ENCODE data around the gene ELL. TPM values are rescaled to one million over a fixed set of nuclear protein-coding genes. Genes with fewer than 3 reads are reported as not detected.

ELL gene
- total and polyA plus RNA-seq, 9 of the 15 experiments (the other 6 are each of a cell fraction or from before 2014, with no cell fraction given) = 0.24 to 22.5 (median 4.1) TPM

DNA sequence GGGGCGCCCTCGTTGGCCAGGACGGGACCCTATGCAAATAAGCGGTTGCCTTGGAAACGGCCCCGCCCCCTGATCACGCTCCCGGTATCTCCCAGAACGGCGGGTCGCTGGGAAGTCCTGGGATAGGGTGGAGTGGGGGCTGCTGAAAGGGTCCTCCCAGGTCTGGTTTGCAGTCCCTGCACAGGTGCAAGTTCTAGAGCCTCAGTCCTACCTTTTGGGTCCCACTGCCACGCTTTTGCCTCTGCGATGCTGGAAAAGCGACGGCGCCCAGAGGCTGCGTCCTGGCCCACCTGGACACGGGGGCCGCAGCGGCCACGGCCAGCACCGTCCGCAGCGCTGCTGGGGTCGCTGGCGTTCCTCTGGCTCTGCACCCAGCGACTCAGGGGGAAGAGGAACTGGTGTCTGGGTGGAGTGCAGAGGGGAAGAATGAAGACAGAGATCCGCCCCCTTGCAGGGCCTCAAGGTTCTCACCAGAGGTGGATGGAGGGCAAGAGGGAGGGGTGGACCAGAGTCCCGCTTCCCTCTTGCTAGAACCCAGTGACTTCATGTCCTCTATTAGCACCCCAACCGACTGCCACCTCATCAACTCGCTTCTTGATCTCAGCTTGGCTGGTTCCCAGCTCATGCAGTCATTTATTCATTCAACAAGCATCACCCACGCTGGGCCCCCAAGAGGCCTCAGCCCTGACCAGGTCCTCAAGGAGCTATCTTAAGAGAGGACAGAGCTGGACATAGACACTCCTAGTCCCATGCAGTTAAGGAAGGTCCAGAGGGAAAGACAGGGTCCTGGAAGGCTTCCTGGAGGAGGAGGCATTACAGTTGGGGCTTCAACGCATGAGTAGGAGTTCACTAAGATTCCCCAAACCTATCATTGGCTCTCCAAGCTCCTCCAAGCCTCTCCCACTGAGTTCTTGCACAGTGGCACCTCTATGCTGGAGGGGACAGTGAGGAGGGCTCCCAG lies 124.3 kb downstream of the ELL start, which contains the start of gene LRRC25:
TSS of gene LRRC25 (minus strand) at position 381 of the 961 bp plus-strand sequence. CDS start 659 bp downstream, outside the sequence.
- H3K9ac ChIP-seq (ENCODE audit: insufficient read depth in 1 of 2, low read depth in 2 of 2, low read length in 2 of 2) = peak within 1 kb of the TSS in 1 of 2 experiments; percentile 82; a peak in 2 of 4 replicates
- CTCF ChIA-PET (ENCODE audit: low intra/inter-chr PET ratio) = no interaction called here
- no peaks in the 10 kb centered on the region for H4K20me1 ChIP-seq (replicated peaks; ENCODE audit: control insufficient read depth, insufficient read depth, low read length)
- peak within 1 kb of the TSS; percentile 78 for H2AFZ ChIP-seq (ENCODE audit: low read depth, low read length)
- DNase-seq (ENCODE audit: extremely low read depth in 1 of 4, low spot score in 3 of 4) (peak; percentile 53 to 78 (median 74)), ATAC-seq (peak; percentile 67), FAIRE-seq (no peak)
- intact Hi-C loops (cut with micrococcal nuclease) (no loop called here), in situ Hi-C loops (cut with MboI) (no loop called here)
- H3K27ac ChIP-seq (ENCODE audit: extremely low read depth, low read depth, low read length) = no peak within 1 kb of the TSS
- peaks cover 12 to 28% of the 10 kb centered on the region in 2 experiments for H3K4me1 ChIP-seq (replicated peaks in 1 of 2; ENCODE audit: control insufficient read depth in 2 of 2, insufficient read depth in 2 of 2, low read length in 2 of 2)
- 5% methylated on average over 33 of the region's 33 CpGs for WGBS (ENCODE audit: insufficient coverage, low coverage, missing lambda C conversion rate)
- no peaks in the 10 kb centered on the region for H3K9me3 ChIP-seq (replicated peaks; ENCODE audit: control insufficient read depth, insufficient read depth, low read depth, low read length)
- no peaks in the 10 kb centered on the region for H3K79me2 ChIP-seq (ENCODE audit: control insufficient read depth, insufficient read depth, low read length)
- H3K27me3 ChIP-seq (ENCODE audit: control insufficient read depth in 2 of 2, insufficient read depth in 2 of 2, low read length in 2 of 2) = no peaks in the 10 kb centered on the region
- no TSS peak for BruUV-seq (replicated peaks)
- peak within 1 kb of the TSS; percentile 74 for H3K4me2 ChIP-seq (ENCODE audit: insufficient read depth, low read length)
- no peaks in the 10 kb centered on the region for H3K9me1 ChIP-seq (ENCODE audit: control insufficient read depth, insufficient read depth, low read length)
- POLR2A ChIA-PET = interaction anchor here (1.1 to 2.5 kb wide), 3 partner anchors 9 to 17 kb away, joined by 4 to 28 read pairs (median 6); partner anchors contain the start of gene GDF15
- H3K4me3 ChIP-seq = peak within 1 kb of the TSS; percentile 27
- H3K36me3 ChIP-seq (ENCODE audit: control insufficient read depth, insufficient read depth, low read length) = no peaks in the 10 kb centered on the region
- TF ChIP-seq, protein P1, sequence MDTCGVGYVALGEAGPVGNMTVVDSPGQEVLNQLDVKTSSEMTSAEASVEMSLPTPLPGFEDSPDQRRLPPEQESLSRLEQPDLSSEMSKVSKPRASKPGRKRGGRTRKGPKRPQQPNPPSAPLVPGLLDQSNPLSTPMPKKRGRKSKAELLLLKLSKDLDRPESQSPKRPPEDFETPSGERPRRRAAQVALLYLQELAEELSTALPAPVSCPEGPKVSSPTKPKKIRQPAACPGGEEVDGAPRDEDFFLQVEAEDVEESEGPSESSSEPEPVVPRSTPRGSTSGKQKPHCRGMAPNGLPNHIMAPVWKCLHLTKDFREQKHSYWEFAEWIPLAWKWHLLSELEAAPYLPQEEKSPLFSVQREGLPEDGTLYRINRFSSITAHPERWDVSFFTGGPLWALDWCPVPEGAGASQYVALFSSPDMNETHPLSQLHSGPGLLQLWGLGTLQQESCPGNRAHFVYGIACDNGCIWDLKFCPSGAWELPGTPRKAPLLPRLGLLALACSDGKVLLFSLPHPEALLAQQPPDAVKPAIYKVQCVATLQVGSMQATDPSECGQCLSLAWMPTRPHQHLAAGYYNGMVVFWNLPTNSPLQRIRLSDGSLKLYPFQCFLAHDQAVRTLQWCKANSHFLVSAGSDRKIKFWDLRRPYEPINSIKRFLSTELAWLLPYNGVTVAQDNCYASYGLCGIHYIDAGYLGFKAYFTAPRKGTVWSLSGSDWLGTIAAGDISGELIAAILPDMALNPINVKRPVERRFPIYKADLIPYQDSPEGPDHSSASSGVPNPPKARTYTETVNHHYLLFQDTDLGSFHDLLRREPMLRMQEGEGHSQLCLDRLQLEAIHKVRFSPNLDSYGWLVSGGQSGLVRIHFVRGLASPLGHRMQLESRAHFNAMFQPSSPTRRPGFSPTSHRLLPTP (IDR thresholded peaks at IDR 0.05; ENCODE audit: borderline replicate concordance, extremely low read depth, insufficient read length) = peak; percentile 31
- TF ChIP-seq, protein P2, sequence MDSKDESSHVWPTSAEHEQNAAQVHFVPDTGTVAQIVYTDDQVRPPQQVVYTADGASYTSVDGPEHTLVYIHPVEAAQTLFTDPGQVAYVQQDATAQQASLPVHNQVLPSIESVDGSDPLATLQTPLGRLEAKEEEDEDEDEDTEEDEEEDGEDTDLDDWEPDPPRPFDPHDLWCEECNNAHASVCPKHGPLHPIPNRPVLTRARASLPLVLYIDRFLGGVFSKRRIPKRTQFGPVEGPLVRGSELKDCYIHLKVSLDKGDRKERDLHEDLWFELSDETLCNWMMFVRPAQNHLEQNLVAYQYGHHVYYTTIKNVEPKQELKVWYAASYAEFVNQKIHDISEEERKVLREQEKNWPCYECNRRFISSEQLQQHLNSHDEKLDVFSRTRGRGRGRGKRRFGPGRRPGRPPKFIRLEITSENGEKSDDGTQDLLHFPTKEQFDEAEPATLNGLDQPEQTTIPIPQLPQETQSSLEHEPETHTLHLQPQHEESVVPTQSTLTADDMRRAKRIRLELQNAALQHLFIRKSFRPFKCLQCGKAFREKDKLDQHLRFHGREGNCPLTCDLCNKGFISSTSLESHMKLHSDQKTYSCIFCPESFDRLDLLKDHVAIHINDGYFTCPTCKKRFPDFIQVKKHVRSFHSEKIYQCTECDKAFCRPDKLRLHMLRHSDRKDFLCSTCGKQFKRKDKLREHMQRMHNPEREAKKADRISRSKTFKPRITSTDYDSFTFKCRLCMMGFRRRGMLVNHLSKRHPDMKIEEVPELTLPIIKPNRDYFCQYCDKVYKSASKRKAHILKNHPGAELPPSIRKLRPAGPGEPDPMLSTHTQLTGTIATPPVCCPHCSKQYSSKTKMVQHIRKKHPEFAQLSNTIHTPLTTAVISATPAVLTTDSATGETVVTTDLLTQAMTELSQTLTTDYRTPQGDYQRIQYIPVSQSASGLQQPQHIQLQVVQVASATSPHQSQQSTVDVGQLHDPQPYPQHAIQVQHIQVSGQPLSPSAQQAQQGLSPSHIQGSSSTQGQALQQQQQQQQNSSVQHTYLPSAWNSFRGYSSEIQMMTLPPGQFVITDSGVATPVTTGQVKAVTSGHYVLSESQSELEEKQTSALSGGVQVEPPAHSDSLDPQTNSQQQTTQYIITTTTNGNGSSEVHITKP (IDR thresholded peaks at IDR 0.05; ENCODE audit: partially characterized antibody) = no peak
- TF ChIP-seq CAMTA2 (CRISPR knock-in tag; conservative IDR thresholded peaks at IDR 0.05) (no peak), FOXP1 (CRISPR knock-in tag; IDR thresholded peaks at IDR 0.05) (no peak), GABPA (tag; conservative IDR thresholded peaks at IDR 0.05; ENCODE audit: low read depth) (no peak), ZKSCAN1 (IDR thresholded peaks at IDR 0.05; ENCODE audit: low read depth, low read length) (no peak; the same call in 1 of the 2 replicates), ZNF764 (CRISPR knock-in tag; IDR thresholded peaks at IDR 0.05; ENCODE audit: low read depth) (no peak), HOXB6 (CRISPR knock-in tag; IDR thresholded peaks at IDR 0.05; ENCODE audit: borderline replicate concordance) (no peak), PHF8 (IDR thresholded peaks at IDR 0.05; ENCODE audit: borderline replicate concordance, low read length) (peak; percentile 32; the same call in 1 of the 2 replicates), SREBF2 (CRISPR knock-in tag; IDR thresholded peaks at IDR 0.05) (no peak), ZNF134 (CRISPR knock-in tag; conservative IDR thresholded peaks at IDR 0.05) (no peak), MTF1 (CRISPR knock-in tag; IDR thresholded peaks at IDR 0.05; ENCODE audit: borderline replicate concordance) (no peak), STAG1 (CRISPR knock-in tag; IDR thresholded peaks at IDR 0.05; ENCODE audit: borderline replicate concordance) (no peak), EGR1 (conservative IDR thresholded peaks at IDR 0.05) (peak; percentile 18)
